Uterus (tissue), 2 donors: ENCODE measurements around the gene GALNT13.

Experiments used
- CTCF ChIP-seq, 4 experiments: fragments of 200-600 bp in 2 of 4; fragments of 450-650 bp in 2 of 4; sonication (generic) in 2 of 4; IDR thresholded peaks; one replicate each; pipeline ENCODE4 v1.5.1; 2016 to 2019; ENCODE audit warnings: antibody characterized with exemption in 4 of 4, mild to moderate bottlenecking in 2 of 4, moderate library complexity in 1 of 4
- POLR2A ChIP-seq, 2 donors: fragments of 450-650 bp; IDR thresholded peaks; one replicate each; pipeline ENCODE4 v1.6.1; 2016; ENCODE audit warnings: antibody characterized with exemption in 2 of 2, mild to moderate bottlenecking in 1 of 2, moderate library complexity in 1 of 2

GRCh38 chr2:154067124-154067523, 195.4 kb downstream of the GALNT13 start:
- no peak for TF ChIP-seq POLR2A (IDR thresholded peaks at IDR 0.05)
- TF ChIP-seq CTCF (IDR thresholded peaks at IDR 0.05) = no peak
